ENCODE results near the gene OGDH.
"Not testable (repeated sequence)": the region's sequence is repeated elsewhere in the genome, so short reads cannot be mapped to it uniquely, and the experiment has no call there.

The OGDH gene

GRCh38 chr7:44673771-44674170 is 67.3 kb downstream of the OGDH start:
- DNase-seq: no peak

DNA sequence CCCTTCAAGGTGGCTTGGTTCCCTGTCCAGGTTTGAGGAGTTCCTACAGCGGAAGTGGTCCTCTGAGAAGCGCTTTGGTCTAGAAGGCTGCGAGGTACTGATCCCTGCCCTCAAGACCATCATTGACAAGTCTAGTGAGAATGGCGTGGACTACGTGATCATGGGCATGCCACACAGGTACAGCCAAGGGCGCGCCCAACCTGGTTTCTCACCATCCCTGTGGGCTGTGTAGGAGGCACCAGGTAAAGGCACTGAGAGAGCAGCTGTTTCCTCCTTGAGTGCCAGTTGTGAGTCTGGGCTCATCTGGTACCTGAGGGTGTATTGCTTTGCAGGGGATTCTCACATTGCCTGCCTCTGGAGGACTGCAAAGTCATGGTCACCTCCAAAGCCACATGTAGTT is 68.0 kb downstream of the OGDH start:
- no peak for DNase-seq

GRCh38 chr7:44676776-44677175 is 70.3 kb downstream of the OGDH start:
- DNase-seq: no peak

- DNase-seq: no peak
These were observed 71.7 kb downstream of the OGDH start for GRCh38 chr7:44678101-44678470.

DNA sequence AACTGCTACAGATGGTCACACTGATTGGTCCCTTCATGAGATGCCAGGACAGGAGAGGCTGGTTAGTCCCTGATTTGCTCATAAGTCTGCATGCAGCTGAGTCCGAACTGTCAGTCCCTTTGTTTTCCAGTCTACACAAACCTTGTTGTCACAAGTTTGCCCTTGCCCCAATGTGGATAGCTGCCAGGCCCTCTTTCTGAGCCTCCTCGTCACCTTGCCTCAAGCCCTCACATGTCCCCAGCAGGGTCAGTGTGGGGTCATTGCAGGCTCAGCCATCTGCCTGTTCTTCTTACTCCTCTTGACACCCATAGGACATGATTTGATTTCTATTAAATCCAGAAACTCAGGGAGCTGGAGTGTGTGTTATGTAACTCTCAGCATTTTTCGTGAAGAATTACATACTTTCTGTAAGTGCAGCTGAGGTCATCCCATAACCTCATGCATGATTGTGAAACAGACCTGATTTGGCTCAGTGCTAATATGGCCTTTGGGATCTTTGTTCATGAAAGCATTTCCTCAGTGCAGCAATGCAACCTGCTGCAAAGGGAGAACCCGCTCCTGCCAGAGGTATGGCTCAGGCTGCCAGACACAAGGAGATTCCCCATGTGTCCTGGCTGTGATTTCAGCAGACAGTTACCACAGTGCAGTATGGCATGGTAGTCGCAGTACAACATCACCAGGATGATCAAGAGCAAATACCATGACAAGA is 72.2 kb downstream of the OGDH start:
- no peak for DNase-seq

GRCh38 chr7:44681645-44682044 is 75.2 kb downstream of the OGDH start:
- no peak for DNase-seq

GRCh38 chr7:44685723-44686122 is 79.3 kb downstream of the OGDH start:
- no peak for DNase-seq

DNA sequence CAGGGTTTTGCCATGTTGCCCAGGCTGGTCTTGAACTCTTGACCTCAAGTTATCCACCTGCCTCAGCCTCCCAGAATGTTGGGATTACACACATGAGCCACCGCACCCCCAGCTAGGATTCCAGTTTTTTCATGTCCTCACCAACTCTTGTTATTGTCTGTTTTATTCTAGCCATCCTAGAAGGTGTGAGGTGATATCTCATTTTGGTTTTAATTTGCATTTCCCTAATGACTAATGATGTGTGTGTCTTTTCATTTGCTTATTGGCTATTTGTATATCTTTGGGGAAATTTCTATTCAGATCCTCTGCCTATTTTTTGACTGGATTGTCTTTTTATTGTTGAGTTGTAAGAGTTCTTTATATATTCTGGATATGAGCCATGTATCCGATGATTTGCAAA is 83.0 kb downstream of the OGDH start:
- DNase-seq: no peak

- no peak for DNase-seq
These were observed 87.3 kb downstream of the OGDH start for GRCh38 chr7:44693641-44694313.

DNA sequence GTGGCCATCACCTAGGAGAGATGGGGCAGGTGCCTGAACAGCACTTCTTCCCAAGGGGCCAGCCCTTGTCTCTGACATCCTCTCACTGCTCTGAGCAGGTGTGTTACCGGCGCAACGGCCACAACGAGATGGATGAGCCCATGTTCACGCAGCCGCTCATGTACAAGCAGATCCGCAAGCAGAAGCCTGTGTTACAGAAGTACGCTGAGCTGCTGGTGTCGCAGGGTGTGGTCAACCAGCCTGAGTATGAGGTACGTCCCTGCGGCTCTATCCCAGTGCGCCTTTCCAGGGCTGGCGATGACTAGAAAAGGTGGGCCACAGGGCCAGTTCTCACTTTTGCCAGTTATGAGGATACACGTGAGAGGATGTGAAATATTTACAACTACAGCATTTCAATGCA is 87.9 kb downstream of the OGDH start:
- DNase-seq: no peak

- DNase-seq: no peak
These were observed 88.3 kb downstream of the OGDH start for GRCh38 chr7:44694766-44695165.

GRCh38 chr7:44695756-44696155 is 89.3 kb downstream of the OGDH start:
- DNase-seq: no peak

GRCh38 chr7:44696728-44697127 is 90.3 kb downstream of the OGDH start:
- no peak for DNase-seq

DNA sequence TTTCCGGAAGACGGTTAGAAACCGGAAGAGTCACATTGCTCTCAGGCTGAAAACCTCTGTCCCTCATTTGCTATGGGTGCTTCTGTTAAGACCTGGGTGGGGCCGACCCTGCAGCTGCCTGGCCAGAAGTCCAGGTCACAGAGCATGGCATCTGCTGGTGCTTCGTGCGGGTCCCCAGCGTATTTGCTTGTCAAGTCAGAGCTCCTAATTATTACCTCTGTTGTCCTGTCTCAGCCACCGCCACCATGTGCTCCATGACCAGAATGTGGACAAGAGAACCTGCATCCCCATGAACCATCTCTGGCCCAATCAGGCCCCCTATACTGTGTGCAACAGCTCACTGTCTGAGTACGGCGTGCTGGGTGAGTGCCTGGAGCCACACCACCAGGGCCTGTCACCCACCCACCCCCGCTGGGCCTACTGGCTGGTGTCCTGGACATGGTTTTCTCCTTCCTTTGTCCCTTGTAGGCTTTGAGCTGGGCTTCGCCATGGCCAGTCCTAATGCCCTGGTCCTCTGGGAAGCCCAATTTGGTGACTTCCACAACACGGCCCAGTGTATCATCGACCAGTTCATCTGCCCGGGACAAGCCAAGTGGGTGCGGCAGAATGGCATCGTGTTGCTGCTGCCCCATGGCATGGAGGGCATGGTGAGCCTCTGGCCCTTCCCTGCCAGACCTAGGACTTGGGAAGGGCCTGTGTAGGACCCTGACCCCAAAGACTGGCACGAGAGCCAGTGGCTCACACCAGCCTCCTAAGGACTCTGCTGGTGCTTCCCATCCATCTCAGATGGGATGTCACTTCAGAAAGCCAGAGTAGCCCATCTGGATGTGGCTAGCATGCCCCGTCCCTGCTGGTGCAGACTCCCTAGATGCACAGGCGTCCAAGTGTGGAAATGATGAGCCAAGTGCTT is 91.0 kb downstream of the OGDH start:
- no peak for DNase-seq

DNA sequence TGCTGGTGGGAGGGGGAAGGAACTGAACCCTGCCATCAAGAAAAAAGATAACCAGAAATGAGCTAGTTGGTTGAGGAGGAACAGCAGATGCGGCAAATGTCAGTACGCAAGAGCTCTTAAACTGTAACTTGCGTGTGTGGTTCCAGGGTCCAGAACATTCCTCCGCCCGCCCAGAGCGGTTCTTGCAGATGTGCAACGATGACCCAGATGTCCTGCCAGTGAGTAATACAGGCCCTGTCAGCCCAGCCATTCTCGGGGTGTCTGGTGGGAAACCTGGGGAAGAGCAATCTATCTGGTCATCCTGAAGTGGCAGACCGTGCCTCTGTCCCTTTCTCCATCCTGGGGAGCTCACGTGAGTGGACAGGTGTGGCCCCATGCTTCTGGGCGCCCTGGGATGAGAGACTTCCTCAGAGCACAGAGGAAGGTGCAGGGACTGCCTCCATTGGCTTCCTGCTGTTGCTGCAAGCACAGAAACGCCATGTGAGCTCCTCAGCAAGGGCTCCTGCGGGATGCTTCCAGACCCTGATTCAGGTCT is 91.7 kb downstream of the OGDH start:
- no peak for DNase-seq

GRCh38 chr7:44699598-44699997 is 93.2 kb downstream of the OGDH start:
- not testable (repeated sequence) for DNase-seq

DNA sequence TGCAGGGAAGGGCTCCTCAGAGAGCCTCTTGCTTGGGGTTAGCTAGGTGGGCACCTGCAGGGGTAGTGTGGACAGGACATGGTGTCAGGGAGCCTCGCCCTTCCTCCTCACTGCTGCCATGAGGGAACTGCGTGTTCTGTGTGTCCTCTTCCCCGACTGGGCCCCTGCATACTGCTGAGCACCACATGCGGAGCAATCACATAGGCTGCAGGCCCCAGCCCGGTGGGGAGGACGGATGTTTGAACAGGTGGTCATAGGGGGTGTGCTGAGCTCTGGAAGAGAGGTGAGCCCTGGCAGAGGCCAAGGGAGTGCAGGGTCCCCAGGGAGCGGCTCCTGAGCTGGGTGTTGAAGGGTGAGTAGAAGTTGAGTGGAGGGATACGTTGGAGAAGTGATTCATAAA is 93.9 kb downstream of the OGDH start:
- no peak for DNase-seq

GRCh38 chr7:44703391-44703790 is 97.0 kb downstream of the OGDH start:
- DNase-seq: not testable (repeated sequence)

DNA sequence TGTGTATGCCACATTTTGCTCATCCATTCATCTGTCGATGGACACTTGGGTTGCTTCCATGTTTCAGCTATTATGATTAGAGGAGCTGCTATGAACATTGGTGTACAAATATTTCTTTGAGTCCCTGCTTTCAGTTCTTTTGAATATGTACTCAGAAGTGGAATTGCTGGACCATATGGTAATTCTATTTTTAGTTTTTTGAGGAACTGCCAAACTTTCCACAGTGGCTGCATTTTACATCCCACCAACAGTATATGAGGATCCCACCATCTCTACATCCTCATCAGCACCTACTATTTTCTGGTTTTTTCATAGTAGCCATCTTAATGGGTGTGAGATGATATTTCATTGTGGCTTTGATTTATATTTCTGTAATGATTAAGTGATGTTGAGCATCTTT is 97.5 kb downstream of the OGDH start:
- no peak for DNase-seq

- DNase-seq: no peak
These were observed 99.0 kb downstream of the OGDH start for GRCh38 chr7:44705434-44705833.

DNA sequence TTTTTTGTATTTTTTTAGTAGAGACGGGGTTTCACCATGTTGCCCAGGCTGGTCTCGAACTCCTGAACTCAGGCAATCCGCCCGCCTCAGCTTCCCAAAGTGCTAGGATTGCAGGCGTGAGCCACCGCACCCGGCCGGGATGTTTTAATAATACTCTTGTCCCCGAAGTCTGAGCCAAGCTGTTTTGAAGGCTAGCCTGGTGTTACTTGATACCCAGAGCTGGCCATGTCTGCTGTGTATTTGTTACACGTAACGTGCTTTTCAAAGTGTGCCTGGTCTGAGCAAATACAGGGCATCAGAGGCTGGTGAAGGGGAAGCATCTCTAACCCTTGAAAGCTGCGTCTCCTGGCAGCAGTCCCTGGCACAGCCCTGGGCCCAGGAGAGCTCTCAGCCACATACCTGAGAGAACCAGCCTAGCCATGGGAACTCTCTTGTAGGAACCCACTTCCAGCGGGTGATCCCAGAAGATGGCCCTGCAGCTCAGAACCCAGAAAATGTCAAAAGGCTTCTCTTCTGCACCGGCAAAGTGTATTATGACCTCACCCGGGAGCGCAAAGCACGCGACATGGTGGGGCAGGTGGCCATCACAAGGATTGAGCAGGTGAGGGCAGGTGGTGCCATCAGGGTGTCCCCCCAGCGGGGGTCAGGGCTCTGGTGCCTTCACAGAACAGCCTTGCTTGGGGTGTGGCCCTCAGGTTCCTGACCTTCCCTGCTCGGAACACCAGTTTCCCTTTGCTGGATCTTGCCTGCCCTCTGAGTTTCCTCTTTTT is 100.5 kb downstream of the OGDH start:
- DNase-seq: no peak

- no peak for DNase-seq
These were observed 101.3 kb downstream of the OGDH start for GRCh38 chr7:44707558-44708230.
